ENCODE measurements around the gene FRZB. TPM values are rescaled to one million over a fixed set of nuclear protein-coding genes. Genes with fewer than 3 reads are reported as not detected.

Gene FRZB
- total RNA-seq, 1 donor from 2014 or later: 69.0 TPM

- H3K79me2 ChIP-seq (ENCODE audit: low read depth): no peaks in the 10 kb centered on the region
- Mint-ChIP-seq H3K4me1 (no peaks in the 10 kb centered on the region), H3K4me3 (no peak overlapping the region), H3K36me3 (peaks cover 9% of the 10 kb centered on the region), H3K27me3 (ENCODE audit: insufficient read depth, low read depth) (peaks cover 4% of the 10 kb centered on the region), H3K9me3 (no peaks in the 10 kb centered on the region), H3K27ac (no peak overlapping the region)
- no peak overlapping the region for H3K4me3 ChIP-seq
- H3F3A ChIP-seq (ENCODE audit: low read depth): peaks cover 7% of the 10 kb centered on the region
- no peaks in the 10 kb centered on the region for H3K27me3 ChIP-seq
- no peak overlapping the region for H3K4me2 ChIP-seq
- no peak for DNase-seq (ENCODE audit: low spot score)
- TF ChIP-seq EZH2phosphoT487 (IDR thresholded peaks at IDR 0.05) (no peak), CTCF (IDR thresholded peaks at IDR 0.05) (no peak), EZH2 (IDR thresholded peaks at IDR 0.05) (no peak)
- H4K20me1 ChIP-seq (ENCODE audit: low read depth): no peaks in the 10 kb centered on the region
- no peaks in the 10 kb centered on the region for H3K4me1 ChIP-seq
- no peaks in the 10 kb centered on the region for H3K9me3 ChIP-seq (ENCODE audit: low read depth)
- H3K9ac ChIP-seq: no peak overlapping the region
- no peak overlapping the region for H2AFZ ChIP-seq (replicated peaks)
- H3K27ac ChIP-seq: no peak overlapping the region
- peaks cover 17% of the 10 kb centered on the region for H3K36me3 ChIP-seq
These were observed 33.2 kb downstream of the FRZB start for GRCh38 chr2:182833084-182833854.

- no peaks in the 10 kb centered on the region for H3K27me3 ChIP-seq
- no peak overlapping the region for H3K4me3 Mint-ChIP-seq
- H3K4me3 ChIP-seq: no peak overlapping the region
- H3K27ac ChIP-seq: peak overlapping the region; percentile 46
- H3K79me2 ChIP-seq (ENCODE audit: low read depth): no peaks in the 10 kb centered on the region
- H3K36me3 Mint-ChIP-seq: peaks cover 7% of the 10 kb centered on the region
- peaks cover under 1% of the 10 kb centered on the region for H3K4me1 Mint-ChIP-seq
- H3F3A ChIP-seq (ENCODE audit: low read depth): peaks cover 7% of the 10 kb centered on the region
- no peak for DNase-seq (ENCODE audit: low spot score)
- no peak overlapping the region for H3K9ac ChIP-seq
- no peak for TF ChIP-seq EZH2phosphoT487 (IDR thresholded peaks at IDR 0.05)
- TF ChIP-seq CTCF (IDR thresholded peaks at IDR 0.05): no peak
- no peak for TF ChIP-seq EZH2 (IDR thresholded peaks at IDR 0.05)
- no peaks in the 10 kb centered on the region for H3K9me3 Mint-ChIP-seq
- H4K20me1 ChIP-seq (ENCODE audit: low read depth): no peaks in the 10 kb centered on the region
- no peak overlapping the region for H3K27ac Mint-ChIP-seq
- peaks cover 7% of the 10 kb centered on the region for H3K36me3 ChIP-seq
- peaks cover 4% of the 10 kb centered on the region for H3K27me3 Mint-ChIP-seq (ENCODE audit: insufficient read depth, low read depth)
- H3K4me1 ChIP-seq: peaks cover 1% of the 10 kb centered on the region
- H3K9me3 ChIP-seq (ENCODE audit: low read depth): no peaks in the 10 kb centered on the region
- no peak overlapping the region for H3K4me2 ChIP-seq
- H2AFZ ChIP-seq (replicated peaks): no peak overlapping the region
These were observed 34.5 kb downstream of the FRZB start for GRCh38 chr2:182831921-182832320.

GRCh38 chr2:182831101-182831500, 35.3 kb downstream of the FRZB start:
- Mint-ChIP-seq H3K9me3 (no peaks in the 10 kb centered on the region), H3K4me3 (no peak overlapping the region), H3K4me1 (peaks cover 6% of the 10 kb centered on the region), H3K27me3 (ENCODE audit: insufficient read depth, low read depth) (peaks cover 4% of the 10 kb centered on the region), H3K27ac (no peak overlapping the region), H3K36me3 (peaks cover 7% of the 10 kb centered on the region)
- Histone ChIP-seq H3K27ac (no peak overlapping the region), H3K4me1 (peaks cover 9% of the 10 kb centered on the region), H3K9me3 (ENCODE audit: low read depth) (no peaks in the 10 kb centered on the region), H3F3A (ENCODE audit: low read depth) (peaks cover 7% of the 10 kb centered on the region), H3K4me2 (no peak overlapping the region), H2AFZ (replicated peaks) (no peak overlapping the region), H4K20me1 (ENCODE audit: low read depth) (no peaks in the 10 kb centered on the region), H3K27me3 (no peaks in the 10 kb centered on the region), H3K79me2 (ENCODE audit: low read depth) (no peaks in the 10 kb centered on the region), H3K36me3 (peaks cover 4% of the 10 kb centered on the region), H3K9ac (no peak overlapping the region), H3K4me3 (no peak overlapping the region)
- no peak for DNase-seq (ENCODE audit: low spot score)
- TF ChIP-seq CTCF (IDR thresholded peaks at IDR 0.05) (no peak), EZH2 (IDR thresholded peaks at IDR 0.05) (no peak)
